Muscle of back (tissue), 10 donors: Measurements from ENCODE around the gene OPN4. TPM values are rescaled to one million over a fixed set of nuclear protein-coding genes. Genes with fewer than 3 reads are reported as not detected.

Experiments
- polyA plus RNA-seq, 10 donors: library from polyadenylated mRNA; unstranded; fragments of 120-200 nt; gene quantifications; one replicate each; pipeline ENCODE4 v1.2.1, GENCODE V29; 2013; ENCODE audit not compliant: insufficient read length in 10 of 10

Gene OPN4
- polyA plus RNA-seq, 10 donors: 1.3 to 2.9 (median 1.9) TPM

Other genes starting within 250 kb of the OPN4 start
- 10 to 100 TPM; 22.8 to 32.9 (median 28.9) TPM for gene WAPL, start 132.8 kb upstream of the OPN4 start, polyA plus RNA-seq
- 100 to 1,000 TPM; 305 to 981 (median 737) TPM for gene LDB3, start 14.0 kb downstream of the OPN4 start, polyA plus RNA-seq
- 10 to 100 TPM; 41.3 to 57.3 (median 50.0) TPM for gene BMPR1A, start 102.1 kb downstream of the OPN4 start, polyA plus RNA-seq